HepG2 (cell line): ENCODE measurements around the gene FMNL2. TPM values are rescaled to one million over a fixed set of nuclear protein-coding genes. Genes with fewer than 3 reads are reported as not detected.

ENCODE experiments used
- ATF1 ChIP-seq: IDR thresholded peaks from 2 replicates; pipeline ENCODE4 v1.6.1; 2016; ENCODE audit warnings: mild to moderate bottlenecking, control low read depth
- HBP1 ChIP-seq: IDR thresholded peaks from 2 replicates; pipeline ENCODE4 v1.6.1; 2016; ENCODE audit warnings: low read depth, control low read depth
- WIZ ChIP-seq: sonication (generic); formaldehyde crosslinking; IDR thresholded peaks from 2 replicates; pipeline ENCODE4 v1.5.1; 2020; ENCODE audit warnings: mild to moderate bottlenecking, missing genetic modification reagents
- ZBTB21 ChIP-seq: sonication (generic); formaldehyde crosslinking; IDR thresholded peaks from 2 replicates; pipeline ENCODE4 v1.4.0; 2020; ENCODE audit warnings: missing genetic modification reagents
- ZNF326 ChIP-seq: sonication (generic); formaldehyde crosslinking; IDR thresholded peaks from 2 replicates; pipeline ENCODE4 v1.4.0; 2020; ENCODE audit warnings: missing genetic modification reagents, borderline replicate concordance
- ZNF574 ChIP-seq: sonication (generic); formaldehyde crosslinking; IDR thresholded peaks from 2 replicates; pipeline ENCODE4 v1.4.0; 2020; ENCODE audit warnings: missing genetic modification reagents
- ZNF775 ChIP-seq: sonication (generic); formaldehyde crosslinking; IDR thresholded peaks from 2 replicates; pipeline ENCODE4 v1.4.0; 2020; ENCODE audit warnings: missing genetic modification reagents, mild to moderate bottlenecking, moderate library complexity, borderline replicate concordance
- polyA plus RNA-seq, 8 experiments: library from polyadenylated mRNA; depleted of rRNA in 3 of 8; stranded (reverse) in 7 of 8; unstranded in 1 of 8; fragments of >200 nt; fragmentation: Illumina TruSeq in 4 of 8; extraction: Trizol in 4 of 8; gene quantifications; 2 replicates each; pipeline versions ENCODE4 v1.2.1 to v1.2.3, GENCODE V29; 2011 to 2016; ENCODE audit warnings: low read depth in 4 of 8, missing spikeins in 1 of 8, mixed read lengths in 1 of 8; ENCODE audit not compliant: insufficient read depth in 1 of 8
- total RNA-seq, 5 experiments: library from RNA; depleted of rRNA; stranded (reverse); fragments of >200 nt; fragmentation: Illumina TruSeq; extraction: Trizol; gene quantifications; 2 replicates each; pipeline ENCODE4 v1.2.3, GENCODE V29; 2016; ENCODE audit warnings: low read depth in 1 of 5
- TF ChIP-seq, protein P1 (sequence below): sonication (generic); formaldehyde crosslinking; IDR thresholded peaks from 2 replicates; pipeline ENCODE4 v1.8.0; 2022; ENCODE audit warnings: mild to moderate bottlenecking, missing genetic modification reagents, borderline replicate concordance
- TF ChIP-seq, protein P2 (sequence below): sonication (generic); formaldehyde crosslinking; IDR thresholded peaks from 2 replicates; pipeline ENCODE4 v1.5.1; 2020; ENCODE audit warnings: mild to moderate bottlenecking, missing genetic modification reagents, moderate library complexity
- TF ChIP-seq, protein P3 (sequence below): sonication (generic); formaldehyde crosslinking; IDR thresholded peaks from 2 replicates; pipeline ENCODE4 v1.5.0; 2020; ENCODE audit warnings: missing genetic modification reagents
- TF ChIP-seq, protein P4 (sequence below): sonication (generic); formaldehyde crosslinking; IDR thresholded peaks from 2 replicates; pipeline ENCODE4 v1.5.0; 2020; ENCODE audit warnings: mild to moderate bottlenecking, missing genetic modification reagents

FMNL2 gene
- total and polyA plus RNA-seq, 2 of the 13 experiments (the other 11 are each of a cell fraction or from before 2014, with no cell fraction given), result 66.5 to 67.7 TPM

DNA sequence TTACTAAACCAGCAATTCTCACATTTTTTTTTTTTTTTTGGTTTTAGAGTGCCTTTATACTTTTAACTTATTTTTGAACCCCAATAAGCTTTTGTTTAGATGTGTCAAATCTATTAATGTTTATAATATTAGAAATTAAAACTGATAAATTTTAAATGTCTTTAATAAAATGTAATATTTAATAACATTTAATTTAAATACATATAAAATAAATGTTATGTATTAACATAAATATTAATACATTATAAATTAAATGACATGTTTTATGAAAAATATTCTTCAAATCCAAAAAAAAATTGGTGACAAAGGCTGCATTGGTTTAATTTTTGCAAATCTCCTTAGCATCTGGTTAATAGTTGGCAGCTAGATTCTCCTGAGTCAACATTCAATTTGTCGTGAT lies 218.5 kb downstream of the FMNL2 start (continued):
- TF ChIP-seq, protein P1, sequence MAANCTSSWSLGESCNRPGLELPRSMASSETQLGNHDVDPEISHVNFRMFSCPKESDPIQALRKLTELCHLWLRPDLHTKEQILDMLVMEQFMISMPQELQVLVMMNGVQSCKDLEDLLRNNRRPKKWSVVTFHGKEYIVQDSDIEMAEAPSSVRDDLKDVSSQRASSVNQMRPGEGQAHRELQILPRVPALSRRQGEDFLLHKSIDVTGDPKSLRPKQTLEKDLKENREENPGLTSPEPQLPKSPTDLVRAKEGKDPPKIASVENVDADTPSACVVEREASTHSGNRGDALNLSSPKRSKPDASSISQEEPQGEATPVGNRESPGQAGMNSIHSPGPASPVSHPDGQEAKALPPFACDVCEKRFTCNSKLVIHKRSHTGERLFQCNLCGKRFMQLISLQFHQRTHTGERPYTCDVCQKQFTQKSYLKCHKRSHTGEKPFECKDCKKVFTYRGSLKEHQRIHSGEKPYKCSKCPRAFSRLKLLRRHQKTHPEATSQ (CRISPR knock-in tag), result no peak
- TF ChIP-seq, protein P2, sequence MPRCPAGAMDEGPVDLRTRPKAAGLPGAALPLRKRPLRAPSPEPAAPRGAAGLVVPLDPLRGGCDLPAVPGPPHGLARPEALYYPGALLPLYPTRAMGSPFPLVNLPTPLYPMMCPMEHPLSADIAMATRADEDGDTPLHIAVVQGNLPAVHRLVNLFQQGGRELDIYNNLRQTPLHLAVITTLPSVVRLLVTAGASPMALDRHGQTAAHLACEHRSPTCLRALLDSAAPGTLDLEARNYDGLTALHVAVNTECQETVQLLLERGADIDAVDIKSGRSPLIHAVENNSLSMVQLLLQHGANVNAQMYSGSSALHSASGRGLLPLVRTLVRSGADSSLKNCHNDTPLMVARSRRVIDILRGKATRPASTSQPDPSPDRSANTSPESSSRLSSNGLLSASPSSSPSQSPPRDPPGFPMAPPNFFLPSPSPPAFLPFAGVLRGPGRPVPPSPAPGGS (CRISPR knock-in tag), result no peak
- no peak for TF ChIP-seq ZNF574 (CRISPR knock-in tag)
- TF ChIP-seq, protein P3, sequence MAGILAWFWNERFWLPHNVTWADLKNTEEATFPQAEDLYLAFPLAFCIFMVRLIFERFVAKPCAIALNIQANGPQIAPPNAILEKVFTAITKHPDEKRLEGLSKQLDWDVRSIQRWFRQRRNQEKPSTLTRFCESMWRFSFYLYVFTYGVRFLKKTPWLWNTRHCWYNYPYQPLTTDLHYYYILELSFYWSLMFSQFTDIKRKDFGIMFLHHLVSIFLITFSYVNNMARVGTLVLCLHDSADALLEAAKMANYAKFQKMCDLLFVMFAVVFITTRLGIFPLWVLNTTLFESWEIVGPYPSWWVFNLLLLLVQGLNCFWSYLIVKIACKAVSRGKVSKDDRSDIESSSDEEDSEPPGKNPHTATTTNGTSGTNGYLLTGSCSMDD (CRISPR knock-in tag), result no peak
- no peak for TF ChIP-seq ATF1
- TF ChIP-seq WIZ, result no peak
- no peak for TF ChIP-seq ZNF775
- TF ChIP-seq, protein P4, sequence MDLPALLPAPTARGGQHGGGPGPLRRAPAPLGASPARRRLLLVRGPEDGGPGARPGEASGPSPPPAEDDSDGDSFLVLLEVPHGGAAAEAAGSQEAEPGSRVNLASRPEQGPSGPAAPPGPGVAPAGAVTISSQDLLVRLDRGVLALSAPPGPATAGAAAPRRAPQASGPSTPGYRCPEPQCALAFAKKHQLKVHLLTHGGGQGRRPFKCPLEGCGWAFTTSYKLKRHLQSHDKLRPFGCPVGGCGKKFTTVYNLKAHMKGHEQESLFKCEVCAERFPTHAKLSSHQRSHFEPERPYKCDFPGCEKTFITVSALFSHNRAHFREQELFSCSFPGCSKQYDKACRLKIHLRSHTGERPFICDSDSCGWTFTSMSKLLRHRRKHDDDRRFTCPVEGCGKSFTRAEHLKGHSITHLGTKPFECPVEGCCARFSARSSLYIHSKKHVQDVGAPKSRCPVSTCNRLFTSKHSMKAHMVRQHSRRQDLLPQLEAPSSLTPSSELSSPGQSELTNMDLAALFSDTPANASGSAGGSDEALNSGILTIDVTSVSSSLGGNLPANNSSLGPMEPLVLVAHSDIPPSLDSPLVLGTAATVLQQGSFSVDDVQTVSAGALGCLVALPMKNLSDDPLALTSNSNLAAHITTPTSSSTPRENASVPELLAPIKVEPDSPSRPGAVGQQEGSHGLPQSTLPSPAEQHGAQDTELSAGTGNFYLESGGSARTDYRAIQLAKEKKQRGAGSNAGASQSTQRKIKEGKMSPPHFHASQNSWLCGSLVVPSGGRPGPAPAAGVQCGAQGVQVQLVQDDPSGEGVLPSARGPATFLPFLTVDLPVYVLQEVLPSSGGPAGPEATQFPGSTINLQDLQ (CRISPR knock-in tag), result no peak
- TF ChIP-seq ZBTB21, result no peak
- TF ChIP-seq ZNF326 (CRISPR knock-in tag), result no peak
- no peak for TF ChIP-seq HBP1 (CRISPR knock-in tag)
